Activated T-cell treated with anti-CD3 and anti-CD28 coated beads for 24 hours (primary cell): ENCODE results near the gene MED14.

ENCODE experiments used
- DNase-seq: peaks from one replicate; pipeline ENCODE4 v3.0.0-alpha.2; 2020; ENCODE audit warnings: low read depth

The MED14 gene

GRCh38 chrX:40663078-40663740 is 72.1 kb downstream of the MED14 start:
- DNase-seq: no peak

- DNase-seq: no peak
Observed at GRCh38 chrX:40661489-40661888, 73.9 kb downstream of the MED14 start.

GRCh38 chrX:40660381-40660780 is 75.0 kb downstream of the MED14 start:
- DNase-seq: no peak

- no peak for DNase-seq
Observed at GRCh38 chrX:40653535-40653934, 81.8 kb downstream of the MED14 start.

- DNase-seq: no peak
Observed at GRCh38 chrX:40652664-40653063, 82.7 kb downstream of the MED14 start.

GRCh38 chrX:40651620-40652223 is 83.6 kb downstream of the MED14 start:
- DNase-seq: peak; percentile 47

GRCh38 chrX:40647307-40648197 is 87.8 kb downstream of the MED14 start, which contains the start of gene CXorf38:
Gene CXorf38, minus strand, starts transcription at chrX:40647561. Its CDS starts 41 bp downstream, at chrX:40647520.
- peak; percentile 87 for DNase-seq

- DNase-seq: no peak
Observed at GRCh38 chrX:40646489-40647306, 88.6 kb downstream of the MED14 start.

GRCh38 chrX:40644821-40645358 is 90.5 kb downstream of the MED14 start:
- no peak for DNase-seq

- DNase-seq: no peak
Observed at GRCh38 chrX:40644176-40644575, 91.2 kb downstream of the MED14 start.

- no peak for DNase-seq
Observed at GRCh38 chrX:40637687-40638086, 97.7 kb downstream of the MED14 start.

- no peak for DNase-seq
Observed at GRCh38 chrX:40632199-40632598, 103.1 kb downstream of the MED14 start.

GRCh38 chrX:40628506-40628905 is 106.8 kb downstream of the MED14 start:
- no peak for DNase-seq

GRCh38 chrX:40625294-40625693 is 110.0 kb downstream of the MED14 start:
- no peak for DNase-seq

GRCh38 chrX:40623665-40624064 is 111.7 kb downstream of the MED14 start:
- no peak for DNase-seq

GRCh38 chrX:40623139-40623536 is 112.2 kb downstream of the MED14 start, which contains the start of gene MPC1L:
Gene MPC1L, plus strand, starts transcription at chrX:40623428. Its CDS starts 138 bp downstream, at chrX:40623566.
- DNase-seq: no peak

GRCh38 chrX:40622479-40623138 is 112.7 kb downstream of the MED14 start:
- DNase-seq: no peak

- DNase-seq: no peak
Observed at GRCh38 chrX:40617566-40617965, 117.8 kb downstream of the MED14 start.

GRCh38 chrX:40615976-40616375 is 119.4 kb downstream of the MED14 start:
- DNase-seq: no peak

GRCh38 chrX:40612511-40612910 is 122.8 kb downstream of the MED14 start:
- DNase-seq: no peak

GRCh38 chrX:40607381-40607780 is 128.0 kb downstream of the MED14 start:
- no peak for DNase-seq
